ENCODE results near the gene KIFC1.
A peak's percentile ranks its signal among the peaks of the same experiment; 100 is the strongest.

Gene KIFC1

DNA sequence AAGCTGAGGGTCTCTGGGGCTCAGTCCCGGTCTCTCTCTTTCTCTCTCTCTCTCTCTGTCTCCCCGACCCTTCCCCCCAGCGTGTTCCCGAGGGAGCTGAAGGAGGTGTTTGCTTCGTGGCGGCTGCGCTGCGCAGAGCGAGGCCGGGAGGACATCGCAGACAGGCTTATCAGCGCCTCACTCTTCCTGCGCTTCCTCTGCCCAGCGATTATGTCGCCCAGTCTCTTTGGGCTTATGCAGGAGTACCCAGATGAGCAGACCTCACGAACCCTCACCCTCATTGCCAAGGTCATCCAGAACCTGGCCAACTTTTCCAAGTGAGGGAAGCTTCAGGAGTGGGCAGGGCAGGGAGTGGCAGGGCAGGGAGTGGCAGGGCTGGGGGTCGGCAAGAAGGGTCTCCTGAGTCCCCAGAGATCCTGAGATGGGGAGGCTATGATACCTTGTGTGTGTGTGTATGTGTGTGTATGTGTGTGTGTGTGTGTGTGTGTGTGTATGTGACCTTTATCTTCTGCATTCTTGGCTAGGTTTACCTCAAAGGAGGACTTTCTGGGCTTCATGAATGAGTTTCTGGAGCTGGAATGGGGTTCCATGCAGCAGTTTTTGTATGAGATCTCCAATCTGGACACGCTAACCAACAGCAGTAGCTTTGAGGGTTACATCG is 49.2 kb downstream of the KIFC1 start:
- no peaks in the 10 kb centered on the region for H3K9me3 ChIP-seq (ENCODE audit: control insufficient read depth, low read length)
- H4K91ac ChIP-seq (ENCODE audit: low read length), result peak overlapping the region; percentile 28
- no peak overlapping the region for H3K18ac ChIP-seq (ENCODE audit: low read depth in 1 of 2, low read length in 2 of 2)
- no peak overlapping the region for H3K4me2 ChIP-seq (ENCODE audit: low read length, poor library complexity, severe bottlenecking)
- H4K8ac ChIP-seq (ENCODE audit: low read length), result no peak overlapping the region
- no peak overlapping the region for H2BK12ac ChIP-seq (ENCODE audit: low read length in 2 of 2)
- H3K4ac ChIP-seq (ENCODE audit: low read depth in 1 of 2, low read length in 2 of 2), result no peak overlapping the region
- H2AFZ ChIP-seq (ENCODE audit: low read depth, low read length), result no peak overlapping the region
- no peak overlapping the region for H3K9ac ChIP-seq (ENCODE audit: low read length)
- no peak overlapping the region for H2AK5ac ChIP-seq (ENCODE audit: low read length, severe bottlenecking)
- H3K27me3 ChIP-seq (ENCODE audit: control insufficient read depth in 1 of 2, insufficient read depth in 1 of 2, low read length in 2 of 2), result no peaks in the 10 kb centered on the region
- H2BK120ac ChIP-seq (ENCODE audit: low read depth, low read length), result no peak overlapping the region
- H2BK5ac ChIP-seq (ENCODE audit: low read depth, low read length, poor library complexity, severe bottlenecking), result no peak overlapping the region
- peaks cover 19% of the 10 kb centered on the region for H3K79me1 ChIP-seq (replicated peaks; ENCODE audit: low read length, poor library complexity, severe bottlenecking)
- H2BK15ac ChIP-seq (ENCODE audit: low read depth, poor library complexity, severe bottlenecking), result no peak overlapping the region
- no peak for DNase-seq
- peaks cover 79 to 89% of the 10 kb centered on the region in 2 experiments for H3K36me3 ChIP-seq (ENCODE audit: control insufficient read depth in 1 of 2, insufficient read depth in 2 of 2, low read depth in 1 of 2, low read length in 2 of 2)
- H3K4me1 ChIP-seq (ENCODE audit: control insufficient read depth, insufficient read depth, low read depth, low read length), result no peaks in the 10 kb centered on the region
- no peak overlapping the region for H3K4me3 ChIP-seq (ENCODE audit: insufficient read depth in 1 of 2, low read depth in 1 of 2, low read length in 2 of 2)
- H3K23ac ChIP-seq (ENCODE audit: low read length in 2 of 2), result no peak overlapping the region
- WGBS, result 94% methylated on average over 18 of the region's 19 CpGs
- no peak overlapping the region for H3K27ac ChIP-seq (ENCODE audit: low read length, poor library complexity, severe bottlenecking)
- H3K14ac ChIP-seq (ENCODE audit: low read length in 2 of 2), result no peak overlapping the region

DNA sequence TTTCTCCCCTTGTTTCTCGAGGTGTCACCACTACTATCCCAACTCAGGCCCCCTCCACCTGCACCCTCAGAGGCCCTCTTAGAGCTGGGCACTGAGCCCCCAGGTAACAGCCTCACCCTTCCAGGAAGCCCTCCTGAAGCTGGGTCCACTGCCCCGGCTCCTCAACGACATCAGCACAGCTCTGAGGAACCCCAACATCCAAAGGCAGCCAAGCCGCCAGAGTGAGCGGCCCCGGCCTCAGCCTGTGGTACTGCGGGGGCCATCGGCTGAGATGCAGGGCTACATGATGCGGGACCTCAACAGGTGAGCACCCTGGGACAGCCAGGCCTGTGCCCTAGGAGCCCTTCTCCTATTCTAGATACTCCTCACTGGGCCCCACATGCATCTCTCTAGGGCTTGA is 49.8 kb downstream of the KIFC1 start:
- WGBS, result over 99% methylated on average over 9 of the region's 9 CpGs
- Histone ChIP-seq H3K18ac (ENCODE audit: low read depth in 1 of 2, low read length in 2 of 2) (no peak overlapping the region), H3K36me3 (ENCODE audit: control insufficient read depth in 1 of 2, insufficient read depth in 2 of 2, low read depth in 1 of 2, low read length in 2 of 2) (peaks cover 81 to 90% of the 10 kb centered on the region in 2 experiments), H3K4me1 (ENCODE audit: control insufficient read depth, insufficient read depth, low read depth, low read length) (no peaks in the 10 kb centered on the region), H3K4me3 (ENCODE audit: insufficient read depth in 1 of 2, low read depth in 1 of 2, low read length in 2 of 2) (no peak overlapping the region), H2BK5ac (ENCODE audit: low read depth, low read length, poor library complexity, severe bottlenecking) (no peak overlapping the region), H3K23ac (ENCODE audit: low read length in 2 of 2) (no peak overlapping the region), H3K9ac (ENCODE audit: low read length) (no peak overlapping the region), H3K79me1 (replicated peaks; ENCODE audit: low read length, poor library complexity, severe bottlenecking) (peaks cover 21% of the 10 kb centered on the region), H4K91ac (ENCODE audit: low read length) (no peak overlapping the region), H3K9me3 (ENCODE audit: control insufficient read depth, low read length) (no peaks in the 10 kb centered on the region), H3K14ac (ENCODE audit: low read length in 2 of 2) (no peak overlapping the region), H3K27me3 (ENCODE audit: control insufficient read depth in 1 of 2, insufficient read depth in 1 of 2, low read length in 2 of 2) (no peaks in the 10 kb centered on the region), H3K27ac (ENCODE audit: low read length, poor library complexity, severe bottlenecking) (no peak overlapping the region), H2AFZ (ENCODE audit: low read depth, low read length) (no peak overlapping the region), H2AK5ac (ENCODE audit: low read length, severe bottlenecking) (no peak overlapping the region), H2BK15ac (ENCODE audit: low read depth, poor library complexity, severe bottlenecking) (no peak overlapping the region), H3K4ac (ENCODE audit: low read depth in 1 of 2, low read length in 2 of 2) (no peak overlapping the region), H2BK12ac (ENCODE audit: low read length in 2 of 2) (no peak overlapping the region), H2BK120ac (ENCODE audit: low read depth, low read length) (no peak overlapping the region), H3K4me2 (ENCODE audit: low read length, poor library complexity, severe bottlenecking) (no peak overlapping the region), H4K8ac (ENCODE audit: low read length) (no peak overlapping the region)
- DNase-seq, result no peak

DNA sequence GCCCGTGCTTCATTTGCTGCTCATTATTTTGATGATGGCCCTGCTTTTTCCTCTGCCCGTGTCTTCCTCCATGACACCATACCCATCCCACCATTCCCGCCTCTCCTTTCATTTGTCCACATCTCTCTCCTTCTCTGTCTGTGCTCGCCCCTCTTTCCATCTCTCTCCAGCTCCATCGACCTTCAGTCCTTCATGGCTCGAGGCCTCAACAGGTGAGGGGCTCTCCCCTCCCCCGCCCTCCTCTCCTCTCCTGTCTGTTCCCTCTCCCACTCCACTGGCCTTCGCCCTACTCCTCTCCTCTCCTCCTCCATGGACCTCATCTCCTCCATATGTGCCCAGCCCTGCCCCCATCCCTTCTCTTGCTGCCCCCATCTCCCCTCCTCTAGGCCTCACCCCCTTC is 50.7 kb downstream of the KIFC1 start:
- H3K4me2 ChIP-seq (ENCODE audit: low read length, poor library complexity, severe bottlenecking), result no peak overlapping the region
- H3K9ac ChIP-seq (ENCODE audit: low read length), result no peak overlapping the region
- peak overlapping the region; percentile 12 for H4K91ac ChIP-seq (ENCODE audit: low read length)
- H4K8ac ChIP-seq (ENCODE audit: low read length), result no peak overlapping the region
- no peaks in the 10 kb centered on the region for H3K9me3 ChIP-seq (ENCODE audit: control insufficient read depth, low read length)
- no peak overlapping the region for H2BK5ac ChIP-seq (ENCODE audit: low read depth, low read length, poor library complexity, severe bottlenecking)
- H3K4me3 ChIP-seq (ENCODE audit: insufficient read depth in 1 of 2, low read depth in 1 of 2, low read length in 2 of 2), result no peak overlapping the region
- no peaks in the 10 kb centered on the region for H3K4me1 ChIP-seq (ENCODE audit: control insufficient read depth, insufficient read depth, low read depth, low read length)
- H2BK120ac ChIP-seq (ENCODE audit: low read depth, low read length), result no peak overlapping the region
- DNase-seq, result no peak
- H3K27ac ChIP-seq (ENCODE audit: low read length, poor library complexity, severe bottlenecking), result no peak overlapping the region
- H2BK15ac ChIP-seq (ENCODE audit: low read depth, poor library complexity, severe bottlenecking), result no peak overlapping the region
- no peak overlapping the region for H2AK5ac ChIP-seq (ENCODE audit: low read length, severe bottlenecking)
- peaks cover 17% of the 10 kb centered on the region for H3K79me1 ChIP-seq (replicated peaks; ENCODE audit: low read length, poor library complexity, severe bottlenecking)
- H3K18ac ChIP-seq (ENCODE audit: low read depth in 1 of 2, low read length in 2 of 2), result no peak overlapping the region
- no peak overlapping the region for H3K23ac ChIP-seq (ENCODE audit: low read length in 2 of 2)
- peaks cover 80 to 90% of the 10 kb centered on the region in 2 experiments for H3K36me3 ChIP-seq (ENCODE audit: control insufficient read depth in 1 of 2, insufficient read depth in 2 of 2, low read depth in 1 of 2, low read length in 2 of 2)
- WGBS, result 95% methylated on average over 8 of the region's 8 CpGs
- H2AFZ ChIP-seq (ENCODE audit: low read depth, low read length), result no peak overlapping the region
- no peak overlapping the region for H3K14ac ChIP-seq (ENCODE audit: low read length in 2 of 2)
- no peaks in the 10 kb centered on the region for H3K27me3 ChIP-seq (ENCODE audit: control insufficient read depth in 1 of 2, insufficient read depth in 1 of 2, low read length in 2 of 2)
- H3K4ac ChIP-seq (ENCODE audit: low read depth in 1 of 2, low read length in 2 of 2), result no peak overlapping the region
- no peak overlapping the region for H2BK12ac ChIP-seq (ENCODE audit: low read length in 2 of 2)

DNA sequence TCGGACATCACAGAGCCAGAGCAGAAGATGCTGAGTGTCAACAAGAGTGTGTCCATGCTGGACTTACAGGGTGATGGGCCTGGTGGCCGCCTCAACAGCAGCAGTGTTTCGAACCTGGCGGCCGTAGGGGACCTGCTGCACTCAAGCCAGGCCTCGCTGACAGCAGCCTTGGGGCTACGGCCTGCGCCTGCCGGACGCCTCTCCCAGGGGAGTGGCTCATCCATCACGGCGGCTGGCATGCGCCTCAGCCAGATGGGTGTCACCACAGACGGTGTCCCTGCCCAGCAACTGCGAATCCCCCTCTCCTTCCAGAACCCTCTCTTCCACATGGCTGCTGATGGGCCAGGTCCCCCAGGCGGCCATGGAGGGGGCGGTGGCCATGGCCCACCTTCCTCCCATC is 51.4 kb downstream of the KIFC1 start:
- Histone ChIP-seq H2BK12ac (ENCODE audit: low read length in 2 of 2) (no peak overlapping the region), H3K4me1 (ENCODE audit: control insufficient read depth, insufficient read depth, low read depth, low read length) (no peaks in the 10 kb centered on the region), H3K18ac (ENCODE audit: low read depth in 1 of 2, low read length in 2 of 2) (no peak overlapping the region), H4K91ac (ENCODE audit: low read length) (no peak overlapping the region), H3K4me2 (ENCODE audit: low read length, poor library complexity, severe bottlenecking) (no peak overlapping the region), H4K8ac (ENCODE audit: low read length) (no peak overlapping the region), H3K4ac (ENCODE audit: low read depth in 1 of 2, low read length in 2 of 2) (no peak overlapping the region), H3K4me3 (ENCODE audit: insufficient read depth in 1 of 2, low read depth in 1 of 2, low read length in 2 of 2) (no peak overlapping the region), H3K9ac (ENCODE audit: low read length) (no peak overlapping the region), H3K9me3 (ENCODE audit: control insufficient read depth, low read length) (no peaks in the 10 kb centered on the region), H2BK5ac (ENCODE audit: low read depth, low read length, poor library complexity, severe bottlenecking) (no peak overlapping the region), H2BK15ac (ENCODE audit: low read depth, poor library complexity, severe bottlenecking) (no peak overlapping the region), H2BK120ac (ENCODE audit: low read depth, low read length) (no peak overlapping the region), H2AFZ (ENCODE audit: low read depth, low read length) (no peak overlapping the region), H3K27me3 (ENCODE audit: control insufficient read depth in 1 of 2, insufficient read depth in 1 of 2, low read length in 2 of 2) (no peaks in the 10 kb centered on the region), H3K14ac (ENCODE audit: low read length in 2 of 2) (no peak overlapping the region), H3K79me1 (replicated peaks; ENCODE audit: low read length, poor library complexity, severe bottlenecking) (peaks cover 22% of the 10 kb centered on the region), H3K23ac (ENCODE audit: low read length in 2 of 2) (no peak overlapping the region), H2AK5ac (ENCODE audit: low read length, severe bottlenecking) (no peak overlapping the region), H3K27ac (ENCODE audit: low read length, poor library complexity, severe bottlenecking) (no peak overlapping the region), H3K36me3 (ENCODE audit: control insufficient read depth in 1 of 2, insufficient read depth in 2 of 2, low read depth in 1 of 2, low read length in 2 of 2) (peaks cover 80 to 91% of the 10 kb centered on the region in 2 experiments)
- 97% methylated on average over 17 of the region's 17 CpGs for WGBS
- no peak for DNase-seq

Measured in mesenchymal stem cell (in vitro differentiated cells and primary cell).